ENCODE data around the gene DNASE1L3.
A peak's percentile ranks its signal among the peaks of the same experiment; 100 is the strongest.

DNA sequence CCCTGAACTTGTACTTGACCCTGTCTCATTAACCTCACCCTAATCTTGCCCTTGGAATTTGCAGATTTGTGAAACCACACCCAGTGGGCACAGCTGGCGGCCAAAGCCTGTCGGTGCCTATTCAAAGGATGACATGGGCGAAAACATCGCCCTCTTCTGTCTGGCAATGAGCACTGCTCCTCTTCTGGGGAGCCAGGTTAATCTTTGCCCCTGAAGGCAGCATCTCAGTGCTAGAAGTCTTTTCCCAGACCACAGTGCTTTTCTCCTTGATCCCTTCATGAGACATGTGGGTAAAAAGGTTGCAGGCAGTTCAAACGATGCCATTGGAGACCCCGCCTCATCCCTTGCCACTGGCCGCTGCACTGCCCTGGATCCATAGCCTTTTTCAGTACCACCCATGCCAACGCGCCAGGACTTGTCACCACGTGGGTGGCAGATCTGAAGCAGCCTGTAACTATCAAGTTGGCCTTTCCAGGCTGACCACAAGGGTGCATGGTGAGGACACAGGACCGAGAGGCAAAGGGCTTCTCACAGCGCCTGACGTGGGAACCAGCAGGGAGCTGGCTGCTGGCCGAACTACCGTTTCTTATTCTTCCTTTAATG is 6.5 kb upstream of the DNASE1L3 start:
- TF ChIP-seq, protein P1, sequence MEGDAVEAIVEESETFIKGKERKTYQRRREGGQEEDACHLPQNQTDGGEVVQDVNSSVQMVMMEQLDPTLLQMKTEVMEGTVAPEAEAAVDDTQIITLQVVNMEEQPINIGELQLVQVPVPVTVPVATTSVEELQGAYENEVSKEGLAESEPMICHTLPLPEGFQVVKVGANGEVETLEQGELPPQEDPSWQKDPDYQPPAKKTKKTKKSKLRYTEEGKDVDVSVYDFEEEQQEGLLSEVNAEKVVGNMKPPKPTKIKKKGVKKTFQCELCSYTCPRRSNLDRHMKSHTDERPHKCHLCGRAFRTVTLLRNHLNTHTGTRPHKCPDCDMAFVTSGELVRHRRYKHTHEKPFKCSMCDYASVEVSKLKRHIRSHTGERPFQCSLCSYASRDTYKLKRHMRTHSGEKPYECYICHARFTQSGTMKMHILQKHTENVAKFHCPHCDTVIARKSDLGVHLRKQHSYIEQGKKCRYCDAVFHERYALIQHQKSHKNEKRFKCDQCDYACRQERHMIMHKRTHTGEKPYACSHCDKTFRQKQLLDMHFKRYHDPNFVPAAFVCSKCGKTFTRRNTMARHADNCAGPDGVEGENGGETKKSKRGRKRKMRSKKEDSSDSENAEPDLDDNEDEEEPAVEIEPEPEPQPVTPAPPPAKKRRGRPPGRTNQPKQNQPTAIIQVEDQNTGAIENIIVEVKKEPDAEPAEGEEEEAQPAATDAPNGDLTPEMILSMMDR (IDR thresholded peaks at IDR 0.05; ENCODE audit: low read depth, low read length, missing input control), result peak; percentile 82
- TF ChIP-seq, protein P2, sequence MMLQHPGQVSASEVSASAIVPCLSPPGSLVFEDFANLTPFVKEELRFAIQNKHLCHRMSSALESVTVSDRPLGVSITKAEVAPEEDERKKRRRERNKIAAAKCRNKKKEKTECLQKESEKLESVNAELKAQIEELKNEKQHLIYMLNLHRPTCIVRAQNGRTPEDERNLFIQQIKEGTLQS (IDR thresholded peaks at IDR 0.05), result no peak
- TF ChIP-seq, protein P3, sequence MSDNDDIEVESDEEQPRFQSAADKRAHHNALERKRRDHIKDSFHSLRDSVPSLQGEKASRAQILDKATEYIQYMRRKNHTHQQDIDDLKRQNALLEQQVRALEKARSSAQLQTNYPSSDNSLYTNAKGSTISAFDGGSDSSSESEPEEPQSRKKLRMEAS (IDR thresholded peaks at IDR 0.05), result peak; percentile 78
- no peak for TF ChIP-seq TAF1 (conservative IDR thresholded peaks at IDR 0.05)
- TF ChIP-seq SP1 (IDR thresholded peaks at IDR 0.05), result peak; percentile 71
- no peak for TF ChIP-seq FOXA1 (IDR thresholded peaks at IDR 0.05)
- peak; percentile 35 to 41 for TF ChIP-seq JUND (IDR thresholded peaks at IDR 0.05)
- TF ChIP-seq, protein P4, sequence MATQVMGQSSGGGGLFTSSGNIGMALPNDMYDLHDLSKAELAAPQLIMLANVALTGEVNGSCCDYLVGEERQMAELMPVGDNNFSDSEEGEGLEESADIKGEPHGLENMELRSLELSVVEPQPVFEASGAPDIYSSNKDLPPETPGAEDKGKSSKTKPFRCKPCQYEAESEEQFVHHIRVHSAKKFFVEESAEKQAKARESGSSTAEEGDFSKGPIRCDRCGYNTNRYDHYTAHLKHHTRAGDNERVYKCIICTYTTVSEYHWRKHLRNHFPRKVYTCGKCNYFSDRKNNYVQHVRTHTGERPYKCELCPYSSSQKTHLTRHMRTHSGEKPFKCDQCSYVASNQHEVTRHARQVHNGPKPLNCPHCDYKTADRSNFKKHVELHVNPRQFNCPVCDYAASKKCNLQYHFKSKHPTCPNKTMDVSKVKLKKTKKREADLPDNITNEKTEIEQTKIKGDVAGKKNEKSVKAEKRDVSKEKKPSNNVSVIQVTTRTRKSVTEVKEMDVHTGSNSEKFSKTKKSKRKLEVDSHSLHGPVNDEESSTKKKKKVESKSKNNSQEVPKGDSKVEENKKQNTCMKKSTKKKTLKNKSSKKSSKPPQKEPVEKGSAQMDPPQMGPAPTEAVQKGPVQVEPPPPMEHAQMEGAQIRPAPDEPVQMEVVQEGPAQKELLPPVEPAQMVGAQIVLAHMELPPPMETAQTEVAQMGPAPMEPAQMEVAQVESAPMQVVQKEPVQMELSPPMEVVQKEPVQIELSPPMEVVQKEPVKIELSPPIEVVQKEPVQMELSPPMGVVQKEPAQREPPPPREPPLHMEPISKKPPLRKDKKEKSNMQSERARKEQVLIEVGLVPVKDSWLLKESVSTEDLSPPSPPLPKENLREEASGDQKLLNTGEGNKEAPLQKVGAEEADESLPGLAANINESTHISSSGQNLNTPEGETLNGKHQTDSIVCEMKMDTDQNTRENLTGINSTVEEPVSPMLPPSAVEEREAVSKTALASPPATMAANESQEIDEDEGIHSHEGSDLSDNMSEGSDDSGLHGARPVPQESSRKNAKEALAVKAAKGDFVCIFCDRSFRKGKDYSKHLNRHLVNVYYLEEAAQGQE (IDR thresholded peaks at IDR 0.05), result peak; percentile 45
- TF ChIP-seq RAD21 (IDR thresholded peaks at IDR 0.05), result peak; percentile 81 to 84
- TF ChIP-seq NR2F2 (IDR thresholded peaks at IDR 0.05), result peak; percentile 88
- no peak for TF ChIP-seq FOXA2 (IDR thresholded peaks at IDR 0.05)
- TF ChIP-seq YY1 (IDR thresholded peaks at IDR 0.05), result peak; percentile 65
- peak in 1 of 2 donors; percentile 14 for TF ChIP-seq EGR1 (IDR thresholded peaks at IDR 0.05; ENCODE audit: low read depth in 2 of 2)
